ENCODE data around the gene SEMA4B.

The SEMA4B gene

GRCh38 chr15:90213818-90214204, 12.7 kb downstream of the SEMA4B start:
- DNase-seq (ENCODE audit: low spot score): no peak

GRCh38 chr15:90214553-90215196, 13.5 kb downstream of the SEMA4B start:
- DNase-seq (ENCODE audit: low spot score): no peak
- TF ChIP-seq CTCF (IDR thresholded peaks at IDR 0.05; ENCODE audit: extremely low read depth, missing control alignments): no peak

More at GRCh38 chr15:90213818-90214204, 12.7 kb downstream of the SEMA4B start:
- TF ChIP-seq CTCF (IDR thresholded peaks at IDR 0.05; ENCODE audit: extremely low read depth, missing control alignments): no peak

- no peak for TF ChIP-seq CTCF (IDR thresholded peaks at IDR 0.05; ENCODE audit: extremely low read depth, missing control alignments)
- DNase-seq (ENCODE audit: low spot score): no peak
Measured at GRCh38 chr15:90217671-90218394, 16.7 kb downstream of the SEMA4B start.

- DNase-seq (ENCODE audit: low spot score): peak; percentile 75
Measured at GRCh38 chr15:90219421-90220141, 18.5 kb downstream of the SEMA4B start.

GRCh38 chr15:90221246-90221900, 20.2 kb downstream of the SEMA4B start:
- DNase-seq (ENCODE audit: low spot score): peak; percentile 67
- TF ChIP-seq CTCF (IDR thresholded peaks at IDR 0.05; ENCODE audit: extremely low read depth, missing control alignments): peak; percentile 61

More at GRCh38 chr15:90219421-90220141, 18.5 kb downstream of the SEMA4B start:
- TF ChIP-seq CTCF (IDR thresholded peaks at IDR 0.05; ENCODE audit: extremely low read depth, missing control alignments): peak; percentile 47

- no peak for TF ChIP-seq CTCF (IDR thresholded peaks at IDR 0.05; ENCODE audit: extremely low read depth, missing control alignments)
Measured at GRCh38 chr15:90222547-90222946, 21.4 kb downstream of the SEMA4B start.

More at GRCh38 chr15:90222547-90222946, 21.4 kb downstream of the SEMA4B start:
- no peak for DNase-seq (ENCODE audit: low spot score)
